Right ventricle myocardium superior (tissue), 1 donor: ENCODE data around the gene GNA14. TPM values are rescaled to one million over a fixed set of nuclear protein-coding genes. Genes with fewer than 3 reads are reported as not detected.
"Not testable (repeated sequence)": the region's sequence is repeated elsewhere in the genome, so short reads cannot be mapped to it uniquely, and the experiment has no call there.

Experiments used
- ATAC-seq: fragments of 200-7000 bp; cut with Tn5 transposase; one replicate; pipeline ENCODE4 v1.9.1; 2020; ENCODE audit warnings: mild to moderate bottlenecking; ENCODE audit not compliant: poor library complexity
- DNase-seq: peaks from one replicate; pipeline ENCODE4 v3.0.0-alpha.2; 2020
- intact Hi-C: fragments of 100-400 bp; cut with DNase I; formaldehyde crosslinking; loops from one replicate; pipeline ENCODE4 v1.11.2; 2022
- total RNA-seq: library from RNA; stranded (reverse); fragmentation: NEBNext Ultra II Directional; extraction: Animal tissue kit (Norgen Biotek cat#: 25700); gene quantifications from one replicate; pipeline ENCODE4 v1.2.1, GENCODE V29; 2021
- donor health status: DM: no; HTN: yes; CAD: no; lungs with severe emphysema.

Gene GNA14
- total RNA-seq, 1 donor from 2014 or later: 1.9 TPM

GRCh38 chr9:77438653-77439052 is 209.5 kb downstream of the GNA14 start:
- no peak for ATAC-seq
- intact Hi-C loops: loop anchor here (10.0 kb wide), 1 partner anchor 316 kb away; no protein-coding TSS in a partner anchor
- no peak for DNase-seq

GRCh38 chr9:77435688-77436087 is 212.4 kb downstream of the GNA14 start:
- peak; percentile 63 for ATAC-seq
- no peak for DNase-seq
- intact Hi-C loops: loop anchor here (10.0 kb wide), 1 partner anchor 319 kb away; no protein-coding TSS in a partner anchor

- ATAC-seq: peak; percentile 77
- DNase-seq: no peak
- intact Hi-C loops: loop anchor here (10.0 kb wide), 1 partner anchor 320 kb away; no protein-coding TSS in a partner anchor
These were observed 212.8 kb downstream of the GNA14 start for GRCh38 chr9:77435277-77435676.

- ATAC-seq (peak; percentile 86), DNase-seq (peak; percentile 71)
- intact Hi-C loops: loop anchor here (10.0 kb wide), 1 partner anchor 321 kb away; no protein-coding TSS in a partner anchor
These were observed 214.3 kb downstream of the GNA14 start for GRCh38 chr9:77433675-77434445.

GRCh38 chr9:77432053-77432452 is 216.1 kb downstream of the GNA14 start:
- ATAC-seq (no peak), DNase-seq (no peak)
- intact Hi-C loops: loop anchor here (10.0 kb wide), 1 partner anchor 323 kb away; no protein-coding TSS in a partner anchor

- DNase-seq (no peak), ATAC-seq (no peak)
- intact Hi-C loops: loop anchor here (10.0 kb wide), 1 partner anchor 325 kb away; no protein-coding TSS in a partner anchor
These were observed 218.2 kb downstream of the GNA14 start for GRCh38 chr9:77429928-77430327.

GRCh38 chr9:77427256-77427927 is 220.7 kb downstream of the GNA14 start:
- DNase-seq (no peak), ATAC-seq (peak; percentile 39)
- intact Hi-C loops: no loop called here

GRCh38 chr9:77426712-77427111 is 221.4 kb downstream of the GNA14 start:
- DNase-seq (no peak), ATAC-seq (no peak)
- intact Hi-C loops: no loop called here

- intact Hi-C loops: no loop called here
- DNase-seq (no peak), ATAC-seq (no peak)
These were observed 223.1 kb downstream of the GNA14 start for GRCh38 chr9:77424993-77425392.

GRCh38 chr9:77423841-77424240 is 224.3 kb downstream of the GNA14 start:
- intact Hi-C loops: no loop called here
- ATAC-seq: no peak
- no peak for DNase-seq

- intact Hi-C loops: no loop called here
- DNase-seq (no peak), ATAC-seq (no peak)
These were observed 225.2 kb downstream of the GNA14 start for GRCh38 chr9:77422969-77423368.

GRCh38 chr9:77421506-77422265 is 226.4 kb downstream of the GNA14 start:
- DNase-seq (no peak), ATAC-seq (no peak)
- intact Hi-C loops: no loop called here

- intact Hi-C loops: no loop called here
- ATAC-seq (no peak), DNase-seq (no peak)
These were observed 227.5 kb downstream of the GNA14 start for GRCh38 chr9:77420641-77421040.

- no peak for ATAC-seq
- intact Hi-C loops: no loop called here
- DNase-seq: no peak
These were observed 229.9 kb downstream of the GNA14 start for GRCh38 chr9:77418226-77418625.

GRCh38 chr9:77417566-77417965 is 230.6 kb downstream of the GNA14 start:
- ATAC-seq (peak; percentile 29), DNase-seq (no peak)
- intact Hi-C loops: no loop called here

- DNase-seq, intact Hi-C loops, ATAC-seq: not testable (repeated sequence)
These were observed 239.6 kb downstream of the GNA14 start for GRCh38 chr9:77408521-77408920.

GRCh38 chr9:77403239-77403638 is 244.9 kb downstream of the GNA14 start:
- intact Hi-C loops: no loop called here
- DNase-seq (no peak), ATAC-seq (no peak)

- DNase-seq (no peak), ATAC-seq (no peak)
- intact Hi-C loops: no loop called here
These were observed 245.8 kb downstream of the GNA14 start for GRCh38 chr9:77402286-77402685.

GRCh38 chr9:77399964-77400363 is 248.2 kb downstream of the GNA14 start:
- ATAC-seq: no peak
- intact Hi-C loops: no loop called here
- no peak for DNase-seq
